HepG2 (cell line): ENCODE results near the gene CFAP221. TPM values are rescaled to one million over a fixed set of nuclear protein-coding genes. Genes with fewer than 3 reads are reported as not detected.

Source experiments
- CBX5 ChIP-seq: sonication (generic); formaldehyde crosslinking; IDR thresholded peaks from 2 replicates; pipeline ENCODE4 v1.4.0; 2020; ENCODE audit warnings: missing genetic modification reagents, borderline replicate concordance
- CREB1 ChIP-seq, 2 experiments: fragments of 450-650 bp in 1 of 2; IDR thresholded peaks; 2 replicates each; pipeline ENCODE4 v1.6.1; 2016 to 2017; ENCODE audit warnings: control low read depth in 1 of 2, mild to moderate bottlenecking in 1 of 2, missing compliant biosample characterization in 1 of 2, missing genetic modification characterization in 1 of 2
- ETV6 ChIP-seq: sonication (generic); formaldehyde crosslinking; conservative IDR thresholded peaks from 2 replicates; pipeline ENCODE4 v1.4.0; 2020; ENCODE audit warnings: missing genetic modification reagents
- FIP1L1 ChIP-seq: fragments of 200-400 bp; formaldehyde crosslinking; IDR thresholded peaks from 2 replicates; pipeline ENCODE4 v1.6.1; 2018; ENCODE audit warnings: low read depth, mild to moderate bottlenecking, low read length, moderate library complexity, borderline replicate concordance; ENCODE audit not compliant: insufficient read depth
- GABPB1 ChIP-seq: IDR thresholded peaks from 2 replicates; pipeline ENCODE4 v1.6.1; 2016; ENCODE audit warnings: mild to moderate bottlenecking, missing genetic modification reagents, moderate library complexity, missing compliant biosample characterization
- NFIC ChIP-seq: IDR thresholded peaks from 2 replicates; pipeline ENCODE4 v1.6.1; 2012; ENCODE audit warnings: mild to moderate bottlenecking, low read length, inconsistent platforms
- NR3C1 ChIP-seq: sonication (generic); formaldehyde crosslinking; IDR thresholded peaks from 2 replicates; pipeline ENCODE4 v1.4.0; 2020; ENCODE audit warnings: missing genetic modification reagents
- SRSF4 ChIP-seq: fragments of 200-400 bp; formaldehyde crosslinking; IDR thresholded peaks from one replicate; pipeline ENCODE4 v1.6.1; 2018; ENCODE audit warnings: mild to moderate bottlenecking, low read depth, low read length, moderate library complexity; ENCODE audit not compliant: poor library complexity, severe bottlenecking
- THAP7 ChIP-seq: sonication (generic); formaldehyde crosslinking; IDR thresholded peaks from 2 replicates; pipeline ENCODE4 v1.8.1; 2023; ENCODE audit warnings: mild to moderate bottlenecking, missing genetic modification reagents
- ZBED4 ChIP-seq: sonication (generic); formaldehyde crosslinking; IDR thresholded peaks from 2 replicates; pipeline ENCODE4 v1.4.0; 2020; ENCODE audit warnings: missing genetic modification reagents, borderline replicate concordance
- ZBTB8A ChIP-seq: sonication (generic); formaldehyde crosslinking; IDR thresholded peaks from 2 replicates; pipeline ENCODE4 v1.4.0; 2020; ENCODE audit warnings: mild to moderate bottlenecking, low read depth, missing genetic modification reagents, borderline replicate concordance
- ZFY ChIP-seq: sonication (generic); formaldehyde crosslinking; IDR thresholded peaks from 2 replicates; pipeline ENCODE4 v1.4.0; 2020; ENCODE audit warnings: missing genetic modification reagents
- ZSCAN12 ChIP-seq: sonication (generic); formaldehyde crosslinking; IDR thresholded peaks from 2 replicates; pipeline ENCODE4 v1.9.0; 2021; ENCODE audit warnings: mild to moderate bottlenecking, missing genetic modification reagents
- polyA plus RNA-seq, 8 experiments: library from polyadenylated mRNA; depleted of rRNA in 3 of 8; stranded (reverse) in 7 of 8; unstranded in 1 of 8; fragments of >200 nt; fragmentation: Illumina TruSeq in 4 of 8; extraction: Trizol in 4 of 8; gene quantifications; 2 replicates each; pipeline versions ENCODE4 v1.2.1 to v1.2.3, GENCODE V29; 2011 to 2016; ENCODE audit warnings: low read depth in 4 of 8, missing spikeins in 1 of 8, mixed read lengths in 1 of 8; ENCODE audit not compliant: insufficient read depth in 1 of 8
- total RNA-seq, 5 experiments: library from RNA; depleted of rRNA; stranded (reverse); fragments of >200 nt; fragmentation: Illumina TruSeq; extraction: Trizol; gene quantifications; 2 replicates each; pipeline ENCODE4 v1.2.3, GENCODE V29; 2016; ENCODE audit warnings: low read depth in 1 of 5
- TF ChIP-seq, protein P1 (sequence below): sonication (generic); formaldehyde crosslinking; IDR thresholded peaks from 2 replicates; pipeline ENCODE4 v1.5.1; 2020; ENCODE audit warnings: mild to moderate bottlenecking, missing genetic modification reagents, moderate library complexity
- TF ChIP-seq, protein P2 (sequence below), 2 experiments: IDR thresholded peaks; 2 replicates each; pipeline ENCODE4 v1.6.1; 2011 to 2012; ENCODE audit warnings: low read length in 2 of 2, borderline replicate concordance in 1 of 2, low read depth in 1 of 2, mild to moderate bottlenecking in 1 of 2, moderate library complexity in 1 of 2

The CFAP221 gene
- total and polyA plus RNA-seq, 2 of the 13 experiments (the other 11 are each of a cell fraction or from before 2014, with no cell fraction given): not detected

DNA sequence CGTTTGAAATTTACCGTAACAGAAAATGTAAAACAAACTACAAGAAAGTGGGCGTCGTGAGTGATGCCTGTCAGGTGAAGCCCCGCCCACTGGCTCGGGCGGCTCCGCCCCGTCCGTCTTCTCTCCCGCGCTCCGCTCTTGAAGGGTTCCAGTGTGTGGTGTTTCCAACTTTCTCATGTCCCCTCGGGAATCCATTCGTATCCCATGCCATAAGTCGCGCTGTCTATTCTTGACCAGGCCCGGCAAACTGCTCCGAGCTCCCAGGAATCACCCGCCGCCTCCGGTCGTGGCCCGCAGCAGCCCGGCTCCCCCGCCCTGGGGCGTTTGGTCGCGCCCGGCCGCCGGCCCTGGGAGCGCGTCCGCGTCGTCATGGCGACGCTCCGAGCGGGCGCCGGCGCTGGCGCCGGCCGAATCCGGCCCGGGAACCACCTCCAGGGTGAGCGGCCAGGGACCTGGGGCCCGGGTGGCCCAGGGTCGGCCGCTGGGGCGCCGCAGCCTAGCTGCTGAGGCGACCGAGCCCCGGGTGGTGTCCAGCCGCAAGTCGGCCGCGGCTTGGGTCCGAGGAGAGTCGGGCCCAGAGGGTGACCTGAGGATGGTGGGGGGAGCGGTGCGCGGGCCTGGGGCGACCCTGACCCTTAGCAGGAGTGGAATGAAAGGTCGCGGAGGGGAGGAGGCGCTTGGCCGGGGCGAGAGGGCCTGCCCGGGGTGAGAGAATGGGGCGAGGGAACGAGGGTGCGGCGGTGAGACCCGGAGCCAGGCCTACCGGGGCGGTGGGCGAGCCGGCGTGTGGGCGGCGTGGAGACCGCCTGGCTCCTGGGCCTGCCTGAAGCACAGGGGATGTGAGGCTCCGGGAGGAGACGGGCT, at the start of gene CFAP221 (continued):
- TF ChIP-seq THAP7 (CRISPR knock-in tag) (no peak), FIP1L1 (no peak), ZSCAN12 (CRISPR knock-in tag) (no peak), ZFY (CRISPR knock-in tag) (peak; percentile 72), NFIC (no peak), NR3C1 (CRISPR knock-in tag) (no peak), SRSF4 (no peak), CREB1 (IDR thresholded peaks at IDR 0.05) (no peak), CREB1 (CRISPR knock-in tag; IDR thresholded peaks at IDR 0.05) (no peak), CBX5 (CRISPR knock-in tag) (peak; percentile 20; the same call in 1 of the 2 replicates), ETV6 (CRISPR knock-in tag) (no peak), GABPB1 (CRISPR knock-in tag) (peak; percentile 56), ZBED4 (peak; percentile 64; the same call in 1 of the 2 replicates), ZBTB8A (CRISPR knock-in tag) (no peak)
- TF ChIP-seq, protein P1, sequence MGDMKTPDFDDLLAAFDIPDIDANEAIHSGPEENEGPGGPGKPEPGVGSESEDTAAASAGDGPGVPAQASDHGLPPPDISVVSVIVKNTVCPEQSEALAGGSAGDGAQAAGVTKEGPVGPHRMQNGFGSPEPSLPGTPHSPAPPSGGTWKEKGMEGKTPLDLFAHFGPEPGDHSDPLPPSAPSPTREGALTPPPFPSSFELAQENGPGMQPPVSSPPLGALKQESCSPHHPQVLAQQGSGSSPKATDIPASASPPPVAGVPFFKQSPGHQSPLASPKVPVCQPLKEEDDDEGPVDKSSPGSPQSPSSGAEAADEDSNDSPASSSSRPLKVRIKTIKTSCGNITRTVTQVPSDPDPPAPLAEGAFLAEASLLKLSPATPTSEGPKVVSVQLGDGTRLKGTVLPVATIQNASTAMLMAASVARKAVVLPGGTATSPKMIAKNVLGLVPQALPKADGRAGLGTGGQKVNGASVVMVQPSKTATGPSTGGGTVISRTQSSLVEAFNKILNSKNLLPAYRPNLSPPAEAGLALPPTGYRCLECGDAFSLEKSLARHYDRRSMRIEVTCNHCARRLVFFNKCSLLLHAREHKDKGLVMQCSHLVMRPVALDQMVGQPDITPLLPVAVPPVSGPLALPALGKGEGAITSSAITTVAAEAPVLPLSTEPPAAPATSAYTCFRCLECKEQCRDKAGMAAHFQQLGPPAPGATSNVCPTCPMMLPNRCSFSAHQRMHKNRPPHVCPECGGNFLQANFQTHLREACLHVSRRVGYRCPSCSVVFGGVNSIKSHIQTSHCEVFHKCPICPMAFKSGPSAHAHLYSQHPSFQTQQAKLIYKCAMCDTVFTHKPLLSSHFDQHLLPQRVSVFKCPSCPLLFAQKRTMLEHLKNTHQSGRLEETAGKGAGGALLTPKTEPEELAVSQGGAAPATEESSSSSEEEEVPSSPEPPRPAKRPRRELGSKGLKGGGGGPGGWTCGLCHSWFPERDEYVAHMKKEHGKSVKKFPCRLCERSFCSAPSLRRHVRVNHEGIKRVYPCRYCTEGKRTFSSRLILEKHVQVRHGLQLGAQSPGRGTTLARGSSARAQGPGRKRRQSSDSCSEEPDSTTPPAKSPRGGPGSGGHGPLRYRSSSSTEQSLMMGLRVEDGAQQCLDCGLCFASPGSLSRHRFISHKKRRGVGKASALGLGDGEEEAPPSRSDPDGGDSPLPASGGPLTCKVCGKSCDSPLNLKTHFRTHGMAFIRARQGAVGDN: peak; percentile 72
- TF ChIP-seq, protein P2, sequence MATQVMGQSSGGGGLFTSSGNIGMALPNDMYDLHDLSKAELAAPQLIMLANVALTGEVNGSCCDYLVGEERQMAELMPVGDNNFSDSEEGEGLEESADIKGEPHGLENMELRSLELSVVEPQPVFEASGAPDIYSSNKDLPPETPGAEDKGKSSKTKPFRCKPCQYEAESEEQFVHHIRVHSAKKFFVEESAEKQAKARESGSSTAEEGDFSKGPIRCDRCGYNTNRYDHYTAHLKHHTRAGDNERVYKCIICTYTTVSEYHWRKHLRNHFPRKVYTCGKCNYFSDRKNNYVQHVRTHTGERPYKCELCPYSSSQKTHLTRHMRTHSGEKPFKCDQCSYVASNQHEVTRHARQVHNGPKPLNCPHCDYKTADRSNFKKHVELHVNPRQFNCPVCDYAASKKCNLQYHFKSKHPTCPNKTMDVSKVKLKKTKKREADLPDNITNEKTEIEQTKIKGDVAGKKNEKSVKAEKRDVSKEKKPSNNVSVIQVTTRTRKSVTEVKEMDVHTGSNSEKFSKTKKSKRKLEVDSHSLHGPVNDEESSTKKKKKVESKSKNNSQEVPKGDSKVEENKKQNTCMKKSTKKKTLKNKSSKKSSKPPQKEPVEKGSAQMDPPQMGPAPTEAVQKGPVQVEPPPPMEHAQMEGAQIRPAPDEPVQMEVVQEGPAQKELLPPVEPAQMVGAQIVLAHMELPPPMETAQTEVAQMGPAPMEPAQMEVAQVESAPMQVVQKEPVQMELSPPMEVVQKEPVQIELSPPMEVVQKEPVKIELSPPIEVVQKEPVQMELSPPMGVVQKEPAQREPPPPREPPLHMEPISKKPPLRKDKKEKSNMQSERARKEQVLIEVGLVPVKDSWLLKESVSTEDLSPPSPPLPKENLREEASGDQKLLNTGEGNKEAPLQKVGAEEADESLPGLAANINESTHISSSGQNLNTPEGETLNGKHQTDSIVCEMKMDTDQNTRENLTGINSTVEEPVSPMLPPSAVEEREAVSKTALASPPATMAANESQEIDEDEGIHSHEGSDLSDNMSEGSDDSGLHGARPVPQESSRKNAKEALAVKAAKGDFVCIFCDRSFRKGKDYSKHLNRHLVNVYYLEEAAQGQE (IDR thresholded peaks at IDR 0.05; ENCODE audit: borderline replicate concordance in 1 of 2, low read depth in 1 of 2, low read length in 2 of 2): no peak
